ENCODE measurements around the gene ABHD18.
A peak's percentile ranks its signal among the peaks of the same experiment; 100 is the strongest.
"Not testable (repeated sequence)": the region's sequence is repeated elsewhere in the genome, so short reads cannot be mapped to it uniquely, and the experiment has no call there.

ABHD18 gene

DNA sequence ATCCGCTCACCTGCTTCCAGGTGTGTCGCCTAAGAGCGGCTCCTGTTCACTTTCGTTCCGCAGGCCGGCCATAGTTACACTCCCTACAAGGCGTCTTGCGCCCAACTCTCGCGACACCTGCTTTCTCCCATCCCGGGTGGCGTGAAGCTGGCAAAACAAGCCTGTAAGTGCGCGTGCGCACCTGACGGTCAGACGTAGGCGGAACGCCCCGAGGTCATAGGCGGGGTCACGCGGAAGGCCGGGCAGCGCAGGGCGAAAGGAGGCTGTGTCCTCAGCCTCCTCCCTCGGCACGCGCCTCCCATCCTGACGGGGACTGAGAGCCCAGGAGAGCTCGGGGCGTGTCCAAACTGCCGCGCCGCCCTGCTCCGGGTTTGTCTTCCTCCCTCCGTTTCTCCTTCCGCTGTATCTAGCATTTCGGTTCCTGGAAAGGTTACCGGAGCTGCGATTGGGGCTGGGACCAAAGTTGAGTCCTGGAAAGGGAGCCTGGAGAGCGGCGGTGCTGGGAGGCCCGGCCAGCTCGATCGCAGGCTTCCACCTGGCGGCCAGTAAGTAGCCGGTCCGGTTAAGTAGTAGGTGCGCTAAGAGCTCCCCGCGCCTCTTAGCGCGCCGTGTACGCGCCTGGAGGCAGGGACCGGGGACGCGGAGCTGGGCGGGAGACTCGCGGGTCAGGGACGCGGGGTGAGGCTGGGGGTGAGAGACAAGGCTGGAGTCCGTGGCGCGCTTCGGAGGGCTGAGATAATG lies at the start of gene ABHD18, which contains the start of gene MFSD8:
TSS of gene ABHD18 (plus strand) at position 345 of the 741 bp plus-strand sequence. CDS start 17,550 bp downstream, outside the sequence.
TSS of gene MFSD8 (minus strand) at position 112 of the 741 bp plus-strand sequence. CDS start at position 72, 40 bp downstream.
- H3K36me3 Mint-ChIP-seq (ENCODE audit: low read depth), result peaks cover 45% of the 10 kb centered on the region
- peak within 1 kb of the TSS; percentile 98 for H3K27ac Mint-ChIP-seq
- peaks cover 45% of the 10 kb centered on the region for H3K4me1 Mint-ChIP-seq (ENCODE audit: low read depth)

GRCh38 chr4:127916512-127916911 lies 48.7 kb upstream of the ABHD18 start:
- Mint-ChIP-seq H3K27ac (no peak overlapping the region), H3K36me3 (ENCODE audit: low read depth) (peaks cover 37% of the 10 kb centered on the region), H3K9me3 (no peaks in the 10 kb centered on the region), H3K27me3 (no peaks in the 10 kb centered on the region), H3K4me1 (ENCODE audit: low read depth) (no peaks in the 10 kb centered on the region), H3K4me3 (no peak overlapping the region)
- DNase-seq, result no peak

More for the DNA sequence above, at the start of gene ABHD18, which contains the start of gene MFSD8:
- DNase-seq, result peak; percentile 99
- Mint-ChIP-seq H3K9me3 (no peaks in the 10 kb centered on the region), H3K4me3 (peak within 1 kb of the TSS; percentile 97), H3K27me3 (no peaks in the 10 kb centered on the region)

- no peaks in the 10 kb centered on the region for H3K27me3 Mint-ChIP-seq
- no peaks in the 10 kb centered on the region for H3K9me3 Mint-ChIP-seq
- H3K4me1 Mint-ChIP-seq (ENCODE audit: low read depth), result no peaks in the 10 kb centered on the region
- no peak for DNase-seq
- H3K36me3 Mint-ChIP-seq (ENCODE audit: low read depth), result peaks cover 43% of the 10 kb centered on the region
- H3K27ac Mint-ChIP-seq, result no peak overlapping the region
- no peak overlapping the region for H3K4me3 Mint-ChIP-seq
These were observed 48.1 kb upstream of the ABHD18 start for GRCh38 chr4:127917151-127917550.

- no peak overlapping the region for H3K4me3 Mint-ChIP-seq
- H3K4me1 Mint-ChIP-seq (ENCODE audit: low read depth), result no peaks in the 10 kb centered on the region
- H3K27ac Mint-ChIP-seq, result no peak overlapping the region
- no peaks in the 10 kb centered on the region for H3K9me3 Mint-ChIP-seq
- H3K27me3 Mint-ChIP-seq, result no peaks in the 10 kb centered on the region
- H3K36me3 Mint-ChIP-seq (ENCODE audit: low read depth), result peaks cover 65% of the 10 kb centered on the region
- no peak for DNase-seq
These were observed 44.7 kb upstream of the ABHD18 start for GRCh38 chr4:127920521-127920920.

GRCh38 chr4:127922226-127922625 lies 43.0 kb upstream of the ABHD18 start:
- Mint-ChIP-seq H3K27me3 (no peaks in the 10 kb centered on the region), H3K4me3 (no peak overlapping the region), H3K9me3 (peaks cover 3% of the 10 kb centered on the region), H3K4me1 (ENCODE audit: low read depth) (no peaks in the 10 kb centered on the region), H3K27ac (no peak overlapping the region), H3K36me3 (ENCODE audit: low read depth) (peaks cover 71% of the 10 kb centered on the region)
- DNase-seq, result no peak

DNA sequence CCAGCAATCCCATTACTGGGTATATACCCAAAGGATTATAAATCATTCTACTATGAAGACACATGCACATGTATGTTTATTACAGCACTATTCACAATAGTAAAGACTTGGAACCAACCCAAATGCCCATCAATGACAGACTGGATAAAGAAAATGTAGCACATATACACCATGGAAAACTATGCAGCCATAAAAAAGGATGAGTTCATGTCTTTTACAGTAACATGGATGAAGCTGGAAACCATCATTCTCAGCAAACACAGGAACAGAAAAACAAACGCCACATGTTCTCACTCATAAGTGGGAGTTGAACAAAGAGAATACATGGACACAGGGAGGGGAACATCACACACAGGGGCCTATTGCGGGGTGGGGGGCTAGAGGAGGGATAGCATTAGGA lies 39.5 kb upstream of the ABHD18 start:
- H3K27me3 Mint-ChIP-seq; H3K4me3 Mint-ChIP-seq; H3K4me1 Mint-ChIP-seq (ENCODE audit: low read depth); H3K9me3 Mint-ChIP-seq; H3K27ac Mint-ChIP-seq; DNase-seq: not testable (repeated sequence)
- H3K36me3 Mint-ChIP-seq (ENCODE audit: low read depth), result peaks cover 73% of the 10 kb centered on the region

DNA sequence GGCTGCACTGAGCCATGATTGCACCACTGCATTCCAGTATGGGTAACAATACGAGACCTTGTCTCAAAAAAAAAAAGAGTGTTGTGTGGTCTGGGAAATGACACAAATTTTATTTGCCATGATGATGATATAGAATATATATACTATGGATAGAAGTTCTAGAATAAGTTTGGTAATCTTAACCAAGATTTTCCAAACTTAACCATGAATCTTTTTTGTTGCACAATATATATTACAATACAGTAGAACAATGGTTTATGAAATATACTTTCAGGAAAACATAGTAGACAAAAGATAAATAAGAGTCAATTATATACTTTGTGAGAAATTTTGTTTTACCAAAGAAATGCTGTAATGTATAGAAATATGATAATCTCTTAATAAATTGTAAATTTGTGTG lies 35.0 kb upstream of the ABHD18 start:
- H3K27ac Mint-ChIP-seq, result no peak overlapping the region
- no peaks in the 10 kb centered on the region for H3K27me3 Mint-ChIP-seq
- peaks cover 43% of the 10 kb centered on the region for H3K36me3 Mint-ChIP-seq (ENCODE audit: low read depth)
- peaks cover 3% of the 10 kb centered on the region for H3K9me3 Mint-ChIP-seq
- no peak overlapping the region for H3K4me3 Mint-ChIP-seq
- H3K4me1 Mint-ChIP-seq (ENCODE audit: low read depth), result no peaks in the 10 kb centered on the region
- DNase-seq, result no peak

DNA sequence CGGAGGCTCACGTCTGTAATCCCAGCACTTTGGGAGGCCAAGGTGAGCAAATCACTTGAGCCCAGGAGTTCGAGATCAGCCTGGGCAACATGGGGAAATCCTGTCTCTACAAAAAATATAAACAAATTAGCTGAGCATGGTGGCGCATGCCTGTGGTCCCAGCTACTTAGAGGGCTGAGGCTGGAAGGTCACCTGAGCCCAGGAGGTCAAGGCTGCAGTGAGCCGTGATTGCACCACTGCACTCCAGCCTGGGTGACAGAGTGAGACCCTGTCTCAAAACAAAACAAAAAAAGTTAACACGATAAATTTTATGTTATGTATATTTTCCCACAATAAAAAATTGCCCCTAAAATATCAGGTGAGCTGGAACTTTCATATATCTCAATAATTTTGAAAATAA lies 33.4 kb upstream of the ABHD18 start:
- not testable (repeated sequence) for H3K4me1 Mint-ChIP-seq (ENCODE audit: low read depth); H3K27me3 Mint-ChIP-seq; H3K27ac Mint-ChIP-seq; DNase-seq; H3K9me3 Mint-ChIP-seq; H3K4me3 Mint-ChIP-seq
- H3K36me3 Mint-ChIP-seq (ENCODE audit: low read depth), result peaks cover 33% of the 10 kb centered on the region

DNA sequence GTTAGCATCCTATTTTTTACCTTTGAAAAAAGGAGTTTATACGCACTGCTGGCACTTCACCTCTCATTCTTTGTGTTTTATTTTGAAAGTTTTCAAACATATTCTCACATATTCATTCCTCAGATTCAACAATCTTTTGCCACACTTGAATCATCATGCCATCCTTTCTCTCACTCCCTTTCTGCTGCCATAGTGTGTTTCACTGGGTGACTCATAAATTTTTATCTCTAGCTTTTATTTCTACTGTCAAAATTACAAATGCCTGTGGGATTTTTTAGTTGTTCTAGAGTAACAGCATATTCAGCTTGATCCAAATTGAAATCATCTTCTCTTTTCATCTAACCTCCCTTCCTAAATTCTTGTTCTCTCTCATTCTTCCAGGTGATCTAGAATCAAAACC lies 28.2 kb upstream of the ABHD18 start:
- Mint-ChIP-seq H3K36me3 (ENCODE audit: low read depth) (peaks cover 36% of the 10 kb centered on the region), H3K9me3 (no peaks in the 10 kb centered on the region), H3K27ac (peak overlapping the region; percentile 6), H3K4me3 (no peak overlapping the region), H3K27me3 (no peaks in the 10 kb centered on the region), H3K4me1 (ENCODE audit: low read depth) (peaks cover 9% of the 10 kb centered on the region)
- DNase-seq, result no peak

GRCh38 chr4:127957105-127957504 lies 8.1 kb upstream of the ABHD18 start:
- Mint-ChIP-seq H3K4me3 (no peak overlapping the region), H3K27me3 (no peaks in the 10 kb centered on the region), H3K9me3 (no peaks in the 10 kb centered on the region), H3K36me3 (ENCODE audit: low read depth) (peaks cover 55% of the 10 kb centered on the region), H3K4me1 (ENCODE audit: low read depth) (peaks cover 23% of the 10 kb centered on the region), H3K27ac (no peak overlapping the region)
- DNase-seq, result no peak

GRCh38 chr4:127959794-127960193 lies 5.4 kb upstream of the ABHD18 start:
- Mint-ChIP-seq H3K27ac (no peak overlapping the region), H3K9me3 (no peaks in the 10 kb centered on the region), H3K36me3 (ENCODE audit: low read depth) (peaks cover 53% of the 10 kb centered on the region), H3K4me3 (no peak overlapping the region), H3K27me3 (no peaks in the 10 kb centered on the region), H3K4me1 (ENCODE audit: low read depth) (peaks cover 38% of the 10 kb centered on the region)
- no peak for DNase-seq

GRCh38 chr4:127963633-127964398 lies 1.4 kb upstream of the ABHD18 start:
- H3K9me3 Mint-ChIP-seq, H3K27me3 Mint-ChIP-seq: not testable (repeated sequence)
- H3K4me3 Mint-ChIP-seq, result peak overlapping the region; percentile 97
- peak overlapping the region; percentile 70 for H3K27ac Mint-ChIP-seq
- H3K36me3 Mint-ChIP-seq (ENCODE audit: low read depth), result peaks cover 46% of the 10 kb centered on the region
- H3K4me1 Mint-ChIP-seq (ENCODE audit: low read depth), result peaks cover 48% of the 10 kb centered on the region
- peak; percentile 49 for DNase-seq

DNA sequence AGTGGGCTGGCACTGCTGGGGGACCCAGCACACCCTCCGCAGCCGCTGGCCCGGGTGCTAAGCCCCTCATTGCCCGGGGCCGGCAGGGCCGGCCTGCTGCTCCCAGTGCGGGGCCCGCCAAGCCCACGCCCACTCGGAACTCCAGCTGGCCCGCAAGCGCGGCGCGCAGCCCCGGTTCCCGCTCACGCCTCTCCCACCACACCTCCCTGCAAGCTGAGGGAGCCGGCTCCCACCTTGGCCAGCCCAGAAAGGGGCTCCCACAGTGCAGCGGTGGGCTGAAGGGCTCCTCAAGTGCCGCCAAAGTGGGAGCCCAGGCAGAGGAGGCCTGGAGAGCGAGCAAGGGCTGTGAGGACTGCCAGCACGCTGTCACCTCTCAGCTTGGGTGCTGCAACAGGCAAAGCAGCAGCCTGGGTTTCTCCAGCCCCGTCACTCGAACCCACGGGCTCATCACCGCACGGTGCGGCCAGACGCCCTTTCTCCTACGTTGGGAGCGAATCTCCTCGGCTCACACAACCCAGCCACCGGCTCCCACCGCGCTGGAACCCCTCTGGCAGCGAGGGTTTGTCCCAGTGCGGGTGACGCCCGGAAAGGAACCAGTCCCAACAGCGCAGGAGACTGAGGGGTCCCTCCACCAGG lies 662 bp upstream of the ABHD18 start:
- Mint-ChIP-seq H3K4me1 (ENCODE audit: low read depth) (peaks cover 45% of the 10 kb centered on the region), H3K36me3 (ENCODE audit: low read depth) (peaks cover 45% of the 10 kb centered on the region), H3K27ac (peak overlapping the region; percentile 98), H3K4me3 (peak overlapping the region; percentile 97)
- not testable (repeated sequence) for H3K27me3 Mint-ChIP-seq, DNase-seq, H3K9me3 Mint-ChIP-seq

DNA sequence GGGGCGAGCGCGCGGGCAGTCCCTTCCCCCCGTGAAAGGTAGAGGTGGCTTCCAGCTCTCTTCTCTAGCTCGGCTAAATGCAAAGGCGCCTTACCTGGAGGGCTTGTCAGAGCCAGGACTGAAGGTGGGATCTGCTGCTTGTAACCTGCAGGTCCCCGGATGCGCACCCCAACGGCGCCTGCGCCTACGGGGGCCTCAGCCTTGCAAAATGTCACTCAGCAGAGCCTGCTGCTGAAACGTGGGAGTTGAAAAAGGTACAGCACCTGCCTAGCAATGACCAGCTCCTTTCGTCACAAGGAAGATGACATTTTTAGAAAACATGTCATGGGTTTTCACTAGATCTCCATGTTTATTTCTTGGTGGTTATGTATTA lies 583 bp downstream of the ABHD18 start:
- DNase-seq, result peak; percentile 80
- H3K36me3 Mint-ChIP-seq (ENCODE audit: low read depth), result peaks cover 48% of the 10 kb centered on the region
- peak overlapping the region; percentile 97 for H3K4me3 Mint-ChIP-seq
- no peaks in the 10 kb centered on the region for H3K27me3 Mint-ChIP-seq
- no peaks in the 10 kb centered on the region for H3K9me3 Mint-ChIP-seq
- peaks cover 46% of the 10 kb centered on the region for H3K4me1 Mint-ChIP-seq (ENCODE audit: low read depth)
- peak overlapping the region; percentile 98 for H3K27ac Mint-ChIP-seq
